GM12874 (cell line): ENCODE measurements around the gene VWA8.

Experiments used
- CTCF ChIP-seq: IDR thresholded peaks from 2 replicates; pipeline ENCODE4 v1.5.1; 2011; ENCODE audit warnings: low read depth, mild to moderate bottlenecking, control low read depth, low read length, moderate library complexity; ENCODE audit not compliant: insufficient read depth

VWA8 gene

GRCh38 chr13:41613471-41613870, 347.4 kb downstream of the VWA8 start:
- no peak for TF ChIP-seq CTCF

- TF ChIP-seq CTCF: no peak
Observed at GRCh38 chr13:41611385-41611784, 349.5 kb downstream of the VWA8 start.

- TF ChIP-seq CTCF: no peak
Observed at GRCh38 chr13:41610404-41610803, 350.5 kb downstream of the VWA8 start.

GRCh38 chr13:41609828-41610227, 351.1 kb downstream of the VWA8 start:
- TF ChIP-seq CTCF: no peak

DNA sequence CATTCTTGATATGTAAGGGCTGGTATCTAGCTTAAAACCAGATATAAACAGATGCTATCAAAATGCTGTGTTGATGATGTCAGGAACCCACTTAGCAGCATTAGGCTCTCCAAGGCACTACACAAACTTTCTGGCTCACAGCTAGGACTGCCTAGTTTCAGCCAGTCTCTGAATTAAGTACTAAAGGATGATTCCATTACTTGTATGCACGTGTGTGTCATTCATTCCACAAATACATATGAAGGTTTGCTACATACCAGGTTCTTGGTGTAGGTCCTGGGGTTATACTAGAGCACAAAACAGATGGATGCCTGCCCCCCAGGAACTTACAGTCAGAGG, 352.1 kb downstream of the VWA8 start:
- TF ChIP-seq CTCF: no peak

DNA sequence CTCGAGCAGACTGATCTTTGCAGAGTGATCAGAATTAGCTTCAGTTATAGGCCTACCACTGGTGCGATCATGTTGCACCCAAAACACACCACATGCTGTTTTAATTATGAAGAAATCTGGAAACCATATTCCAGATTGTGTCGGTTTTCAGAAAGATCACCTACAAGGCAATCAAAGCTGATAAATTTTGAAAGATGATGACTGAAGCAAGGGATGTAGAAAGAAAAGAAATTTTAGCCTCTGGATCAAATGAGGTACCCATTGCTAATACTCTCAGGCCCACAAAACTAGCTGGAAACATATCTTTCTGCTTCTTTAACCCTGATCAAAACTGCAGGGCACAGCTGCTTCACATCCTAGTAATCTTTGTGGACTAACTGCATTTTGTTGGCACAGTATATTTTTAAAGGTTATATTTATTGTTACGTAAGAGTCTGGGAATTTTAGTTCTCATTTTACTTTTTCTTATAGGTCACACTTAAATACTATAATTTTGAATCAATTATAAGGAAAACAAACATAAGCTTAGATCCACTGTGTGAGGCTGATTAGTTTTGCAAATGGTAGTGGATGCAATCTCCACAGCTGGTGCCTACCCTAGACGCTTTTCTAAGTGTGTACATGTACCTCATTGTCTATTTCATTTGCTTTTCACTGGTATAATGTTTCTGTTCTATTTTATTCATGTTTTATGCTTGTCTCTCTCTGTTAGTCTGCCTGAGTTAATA, 352.6 kb downstream of the VWA8 start:
- TF ChIP-seq CTCF: no peak

- no peak for TF ChIP-seq CTCF
Observed at GRCh38 chr13:41606646-41607045, 354.3 kb downstream of the VWA8 start.
